Left hindlimb (tissue), 1 donor: ENCODE data around the gene MYO7A.

ENCODE experiments used
- DNase-seq: peaks from one replicate; pipeline ENCODE4 v3.0.0-alpha.2; 2018

Gene MYO7A

DNA sequence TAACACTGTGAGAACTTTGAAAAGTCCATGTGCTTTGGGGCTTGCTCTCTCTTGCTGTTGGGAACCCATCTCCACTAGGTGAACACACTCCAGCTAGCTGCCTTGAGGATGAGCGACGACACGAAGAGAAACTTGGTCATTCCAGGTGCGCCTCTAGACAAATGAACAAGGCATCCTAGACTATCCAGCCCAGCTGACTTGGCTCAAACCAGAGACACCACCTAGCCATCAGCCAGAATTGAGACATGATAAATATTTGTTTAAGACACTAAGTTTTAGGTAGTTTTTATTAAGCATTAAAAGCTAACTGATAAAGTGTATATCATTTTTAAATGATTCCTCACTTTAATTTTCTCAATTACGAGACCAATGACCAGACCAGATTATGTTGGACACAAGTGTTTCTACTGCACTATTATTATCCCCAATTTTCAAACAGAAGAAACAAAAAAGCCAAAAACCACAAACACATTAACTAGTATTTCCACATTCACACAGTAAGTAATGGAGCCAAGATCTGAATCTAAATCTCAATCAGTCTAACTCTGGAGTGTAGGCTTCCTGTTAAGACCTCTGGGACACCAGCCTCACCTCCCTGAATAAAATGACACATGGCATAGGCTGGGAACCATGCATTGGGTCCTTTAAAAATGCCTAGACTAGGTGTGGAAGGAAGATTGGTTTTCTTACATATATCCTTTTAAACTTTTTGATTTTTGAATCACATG lies 103.0 kb downstream of the MYO7A start:
- no peak for DNase-seq

DNA sequence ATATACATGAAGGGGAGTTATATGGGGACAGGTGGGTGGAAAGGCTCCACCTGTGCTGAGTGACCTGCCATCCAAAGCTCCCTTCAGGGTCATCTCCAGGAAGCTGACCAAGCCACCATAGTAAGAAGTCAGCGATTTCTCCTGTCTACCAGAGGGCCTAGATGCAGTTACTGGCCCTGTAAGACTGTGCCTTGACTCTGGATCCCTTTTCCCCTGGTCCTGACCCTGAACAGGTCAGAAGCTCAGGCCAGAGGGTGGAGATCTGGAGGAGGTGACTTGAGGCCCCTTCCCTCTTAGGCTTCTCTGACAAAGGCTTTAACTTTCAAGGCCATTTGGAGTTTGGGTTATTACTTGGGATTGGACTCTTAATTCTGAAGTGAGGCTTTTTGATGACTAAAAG lies 103.8 kb downstream of the MYO7A start:
- DNase-seq, result no peak

DNA sequence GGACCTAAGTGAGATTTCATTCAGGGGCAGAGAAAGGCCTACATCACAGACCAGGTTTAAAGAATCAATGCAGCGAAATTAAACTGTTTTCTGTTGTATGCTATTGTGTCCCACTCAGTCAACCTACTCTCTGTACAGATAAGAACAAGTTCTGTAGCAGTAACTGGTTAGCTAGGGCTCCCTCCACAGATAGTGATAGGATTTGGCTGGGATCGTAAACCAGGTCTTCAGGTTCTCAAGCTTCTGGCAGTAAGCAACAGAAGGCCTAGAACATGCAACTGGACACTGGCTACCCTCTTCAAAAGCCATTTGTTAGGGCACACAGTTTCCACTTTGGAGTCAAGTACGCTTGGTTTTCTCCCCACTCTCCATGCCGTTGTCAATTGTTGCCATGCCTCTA lies 104.2 kb downstream of the MYO7A start:
- DNase-seq, result no peak

- DNase-seq, result no peak
Measured at GRCh38 chr11:77233011-77233410, 105.0 kb downstream of the MYO7A start.

- no peak for DNase-seq
Measured at GRCh38 chr11:77236901-77237300, 108.9 kb downstream of the MYO7A start.

DNA sequence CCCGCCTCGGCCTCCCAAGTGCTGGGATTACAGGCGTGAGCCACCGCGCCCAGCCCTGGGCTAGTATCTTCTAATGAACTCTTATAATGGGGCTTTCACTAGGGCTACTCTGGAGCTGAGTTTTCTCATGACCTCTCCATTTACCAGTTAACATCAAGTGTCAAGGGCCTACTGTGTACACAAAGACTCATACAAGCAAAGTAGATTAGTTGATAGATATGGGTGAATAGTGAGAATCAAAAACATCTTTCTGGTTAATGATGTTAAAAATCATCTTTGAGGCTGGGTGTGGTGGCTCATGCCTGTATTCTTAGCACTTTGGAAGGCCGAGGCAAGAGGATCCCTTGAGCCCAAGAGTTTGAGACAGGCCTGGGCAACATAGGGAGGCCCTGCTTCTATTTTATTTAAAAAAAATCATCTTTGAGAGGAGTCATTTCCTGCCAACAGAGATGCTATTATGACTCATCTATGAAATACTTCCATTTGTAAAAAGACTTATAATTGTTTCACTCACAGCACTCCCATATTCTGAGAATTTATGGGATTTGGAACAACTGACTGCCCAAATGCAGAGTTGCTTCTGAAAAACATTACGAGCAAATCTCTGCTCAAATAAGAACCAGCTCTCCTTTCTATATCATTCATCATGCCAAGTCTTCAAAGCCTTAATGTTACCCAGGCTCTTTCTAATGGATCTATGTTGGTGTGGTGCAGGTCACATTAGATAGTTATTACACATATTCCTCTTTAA lies 116.4 kb downstream of the MYO7A start:
- no peak for DNase-seq

DNA sequence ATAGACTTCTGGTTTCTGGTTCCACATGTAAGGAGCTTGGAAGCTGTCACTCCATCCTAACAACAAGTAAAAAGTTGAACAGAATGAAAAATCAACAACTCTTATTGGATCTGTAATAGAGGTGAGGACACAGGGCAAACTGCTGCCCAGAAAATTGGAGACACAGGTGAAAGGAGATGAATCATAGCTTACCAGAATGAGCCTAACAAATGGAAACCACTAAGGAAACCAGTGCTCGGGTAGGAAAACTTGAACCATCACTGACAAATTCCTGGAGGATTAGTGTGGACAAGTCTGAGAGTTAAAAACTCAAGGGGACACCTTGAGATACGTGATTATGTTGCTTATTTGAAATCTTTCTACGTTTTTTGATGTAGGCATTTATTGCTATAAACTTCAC lies 121.4 kb downstream of the MYO7A start:
- DNase-seq, result no peak

DNA sequence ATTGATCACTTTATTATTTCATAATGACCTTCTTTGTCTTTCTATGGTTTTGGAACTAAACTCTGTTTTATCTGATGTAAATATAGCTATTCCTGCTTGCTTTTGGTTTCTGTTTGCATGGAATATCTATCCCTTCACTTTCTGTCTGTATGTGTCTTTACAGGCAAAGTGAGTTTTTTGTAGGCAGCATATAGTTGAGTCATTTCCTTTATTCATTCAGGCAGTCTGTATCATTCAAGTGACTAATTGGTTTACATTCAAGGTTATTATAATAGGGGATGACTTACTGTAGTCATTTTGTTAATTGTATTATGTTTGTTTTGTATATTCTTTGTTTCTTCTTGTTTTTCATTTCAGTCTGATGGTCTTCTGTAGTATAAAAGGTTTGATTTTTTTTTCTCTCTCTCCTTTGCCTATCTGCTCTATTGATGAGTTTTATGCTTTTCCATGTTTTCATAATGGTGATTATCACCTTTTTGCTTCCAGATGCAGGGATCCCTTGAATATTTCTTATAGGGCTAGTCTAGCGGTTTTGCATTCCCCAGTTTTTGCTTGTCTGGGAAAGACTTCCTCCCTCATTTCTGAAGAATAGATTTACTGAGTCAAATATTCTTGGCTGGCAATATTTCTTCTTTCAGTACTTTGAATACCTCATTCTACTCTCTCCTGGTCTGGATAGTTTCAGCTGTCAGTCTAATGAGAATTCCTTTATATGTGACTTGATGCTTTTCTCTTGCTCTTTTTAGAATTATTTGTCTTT lies 123.0 kb downstream of the MYO7A start:
- no peak for DNase-seq

DNA sequence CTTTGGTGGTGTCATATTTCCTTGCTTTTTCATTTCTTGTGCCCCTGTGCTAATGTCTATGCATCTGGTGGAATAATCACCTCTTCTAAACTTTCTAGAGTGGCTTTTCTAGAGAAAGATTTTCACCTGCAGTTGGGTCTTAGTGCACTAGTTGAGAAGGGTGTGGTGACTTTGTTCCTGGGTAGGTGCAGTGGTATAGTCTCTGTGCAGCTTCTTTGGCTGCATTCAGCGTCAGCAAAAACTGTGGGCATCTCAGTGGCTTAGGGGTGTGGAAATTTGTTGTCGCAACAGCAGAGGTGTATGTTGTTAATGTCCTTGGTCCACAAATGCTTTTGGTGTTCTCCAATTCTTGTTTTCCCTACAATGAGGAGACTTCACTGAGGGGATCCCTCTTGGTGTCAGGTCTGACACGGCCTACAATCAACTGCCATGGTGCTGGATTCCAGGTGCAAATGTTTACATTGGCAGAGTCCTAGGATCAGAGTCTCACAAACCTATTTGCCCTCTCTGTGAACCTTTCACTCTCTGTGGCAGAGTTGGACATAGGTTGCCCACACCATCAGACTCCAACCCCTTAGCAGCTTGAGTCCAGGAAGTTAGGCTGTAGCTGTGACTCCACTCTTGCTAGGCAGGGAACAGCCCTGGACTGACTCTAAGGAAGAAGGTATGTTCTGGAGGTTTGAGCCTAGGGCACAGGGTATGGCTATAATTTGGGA lies 124.7 kb downstream of the MYO7A start:
- DNase-seq, result no peak

DNA sequence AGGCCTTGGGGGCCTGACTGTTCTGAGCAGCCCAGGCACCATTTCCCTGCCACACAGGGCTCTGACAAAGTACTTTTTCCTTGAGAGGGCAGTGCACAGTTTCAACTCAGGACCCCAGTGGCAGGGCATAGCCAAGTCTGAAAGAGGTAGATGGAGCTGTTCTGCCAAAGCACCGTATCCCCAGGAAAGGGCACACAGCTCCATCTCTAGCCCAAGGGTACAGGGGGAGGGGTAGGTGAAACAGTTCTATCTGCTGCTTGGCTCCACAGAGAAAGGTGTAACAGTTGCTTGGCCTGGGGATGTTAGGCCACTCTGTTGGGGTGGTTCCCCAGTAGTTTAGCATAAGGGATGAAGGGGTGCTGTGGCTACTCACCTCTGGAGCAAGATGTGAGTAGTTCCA lies 125.6 kb downstream of the MYO7A start:
- no peak for DNase-seq

DNA sequence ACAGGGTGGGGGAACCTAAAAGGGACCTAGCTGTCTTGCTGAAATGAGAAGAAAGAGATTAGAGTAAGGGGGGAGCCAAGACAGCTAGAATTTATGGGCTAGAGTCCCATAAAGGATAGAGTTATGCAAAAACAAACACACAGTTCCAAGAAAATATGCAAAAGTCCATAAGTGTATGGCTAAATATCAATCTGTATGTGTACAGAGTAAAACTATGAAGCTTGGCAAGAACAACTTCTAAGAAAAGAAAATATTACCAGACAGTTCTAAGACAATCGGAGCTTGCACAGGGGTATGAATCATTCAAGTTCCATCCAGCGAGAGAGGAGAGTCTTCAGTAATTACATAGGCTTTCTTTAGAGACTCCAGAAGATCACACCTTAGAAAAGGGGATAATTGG lies 131.6 kb downstream of the MYO7A start:
- no peak for DNase-seq

- DNase-seq, result no peak
Measured at GRCh38 chr11:77262803-77263202, 134.8 kb downstream of the MYO7A start.
